Eye (tissue), 1 donor: ENCODE data around the gene VASP.
"Not testable (repeated sequence)": the region's sequence is repeated elsewhere in the genome, so short reads cannot be mapped to it uniquely, and the experiment has no call there.

Experiments used
- DNase-seq: peaks from one replicate; pipeline ENCODE4 v3.0.0-alpha.2; 2015

VASP gene

GRCh38 chr19:45497791-45498190 is 9.5 kb upstream of the VASP start:
- DNase-seq: peak; percentile 43

- DNase-seq: peak; percentile 53
Measured at GRCh38 chr19:45498411-45499195, 8.7 kb upstream of the VASP start, which contains the start of gene PPM1N. Gene PPM1N (plus strand): TSS chr19:45498443. CDS start chr19:45498473, 30 bp downstream.

- peak; percentile 55 for DNase-seq
Measured at GRCh38 chr19:45499196-45500180, 7.8 kb upstream of the VASP start.

GRCh38 chr19:45500918-45501729 is 6.2 kb upstream of the VASP start:
- DNase-seq: no peak

- DNase-seq: no peak
Measured at GRCh38 chr19:45501730-45502014, 5.6 kb upstream of the VASP start.

GRCh38 chr19:45502111-45502510 is 5.2 kb upstream of the VASP start:
- no peak for DNase-seq

- no peak for DNase-seq
Measured at GRCh38 chr19:45503909-45504308, 3.4 kb upstream of the VASP start.

GRCh38 chr19:45505151-45505995 is 1.9 kb upstream of the VASP start:
- no peak for DNase-seq

GRCh38 chr19:45505996-45506245 is 1.4 kb upstream of the VASP start:
- DNase-seq: no peak

- peak; percentile 95 for DNase-seq
Measured at GRCh38 chr19:45506246-45506988, 862 bp upstream of the VASP start.

GRCh38 chr19:45507872-45508416 is 665 bp downstream of the VASP start:
- DNase-seq: peak; percentile 34

GRCh38 chr19:45508417-45508860 is 1.2 kb downstream of the VASP start:
- peak; percentile 44 for DNase-seq

GRCh38 chr19:45508861-45509691 is 1.8 kb downstream of the VASP start:
- peak; percentile 51 for DNase-seq

GRCh38 chr19:45509692-45510015 is 2.4 kb downstream of the VASP start:
- DNase-seq: no peak

GRCh38 chr19:45510352-45510751 is 3.1 kb downstream of the VASP start:
- not testable (repeated sequence) for DNase-seq

- no peak for DNase-seq
Measured at GRCh38 chr19:45511074-45511473, 3.8 kb downstream of the VASP start.

- no peak for DNase-seq
Measured at GRCh38 chr19:45512881-45513483, 5.7 kb downstream of the VASP start.

- DNase-seq: no peak
Measured at GRCh38 chr19:45514376-45515051, 7.2 kb downstream of the VASP start.

GRCh38 chr19:45515081-45515624 is 7.9 kb downstream of the VASP start:
- DNase-seq: no peak
